A204.1 (cell line): Measurements from ENCODE around the gene SLC38A1.
"Not testable (repeated sequence)": the region's sequence is repeated elsewhere in the genome, so short reads cannot be mapped to it uniquely, and the experiment has no call there.

Source experiments
- FAIRE-seq: peaks from 2 replicates; lab custom pipeline; 2012; peaks lifted over from hg19 to GRCh38; lab: Jason Lieb, UNC

Gene SLC38A1

DNA sequence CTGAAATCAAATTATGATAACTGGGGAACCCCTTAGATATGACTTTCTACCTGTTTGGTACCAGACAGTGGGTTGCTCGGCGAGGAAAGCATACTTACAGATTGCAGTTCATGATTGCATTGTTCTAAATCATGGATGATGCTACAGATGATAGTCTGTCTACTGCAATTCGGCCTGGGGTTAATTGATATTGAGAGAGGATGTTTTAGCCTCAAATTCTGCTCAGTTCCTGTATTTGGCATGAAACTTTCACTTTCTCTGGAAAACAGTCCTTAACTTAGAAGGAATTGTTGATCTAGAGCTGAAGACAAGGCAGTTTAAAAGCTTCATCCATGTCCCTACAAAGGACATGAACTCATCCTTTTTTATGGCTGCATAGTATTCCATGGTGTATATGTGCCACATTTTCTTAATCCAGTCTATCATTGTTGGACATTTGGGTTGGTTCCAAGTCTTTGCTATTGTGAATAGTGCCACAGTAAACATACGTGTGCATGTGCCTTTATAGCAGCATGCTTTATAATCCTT, 106.2 kb downstream of the SLC38A1 start:
- FAIRE-seq, result not testable (repeated sequence)

DNA sequence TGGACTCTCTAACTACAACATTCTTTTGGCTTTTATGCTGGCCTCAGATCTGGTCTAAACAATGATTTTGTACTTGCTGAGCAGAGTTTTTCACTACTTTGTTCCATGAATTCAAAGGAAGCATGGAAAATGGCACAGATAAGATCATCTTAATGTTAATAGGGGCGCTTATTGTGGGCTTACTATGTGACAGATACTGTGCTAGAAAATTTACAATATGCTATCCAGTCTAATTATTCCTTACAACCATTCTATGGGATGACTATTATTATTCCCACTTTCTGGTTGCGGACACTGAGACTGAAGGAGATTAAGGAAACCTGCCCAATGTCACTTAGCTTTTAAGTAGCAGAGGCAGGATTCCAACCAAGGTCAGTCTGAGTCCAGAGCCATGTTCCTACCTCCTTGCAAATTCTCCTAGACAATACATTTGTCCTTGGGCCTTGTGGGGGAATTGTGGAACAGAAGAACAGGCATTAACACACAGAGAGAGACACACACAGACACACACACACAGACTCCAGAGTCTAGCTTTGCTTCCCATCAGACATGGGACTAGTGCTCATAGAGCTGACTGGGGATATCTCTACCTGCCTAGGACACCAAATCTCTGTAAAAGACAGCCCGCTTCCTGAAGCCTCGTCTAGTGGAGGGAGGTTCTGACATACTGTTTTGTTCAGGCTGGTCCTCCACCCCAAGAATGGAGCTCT, 107.7 kb downstream of the SLC38A1 start:
- FAIRE-seq, result no peak

DNA sequence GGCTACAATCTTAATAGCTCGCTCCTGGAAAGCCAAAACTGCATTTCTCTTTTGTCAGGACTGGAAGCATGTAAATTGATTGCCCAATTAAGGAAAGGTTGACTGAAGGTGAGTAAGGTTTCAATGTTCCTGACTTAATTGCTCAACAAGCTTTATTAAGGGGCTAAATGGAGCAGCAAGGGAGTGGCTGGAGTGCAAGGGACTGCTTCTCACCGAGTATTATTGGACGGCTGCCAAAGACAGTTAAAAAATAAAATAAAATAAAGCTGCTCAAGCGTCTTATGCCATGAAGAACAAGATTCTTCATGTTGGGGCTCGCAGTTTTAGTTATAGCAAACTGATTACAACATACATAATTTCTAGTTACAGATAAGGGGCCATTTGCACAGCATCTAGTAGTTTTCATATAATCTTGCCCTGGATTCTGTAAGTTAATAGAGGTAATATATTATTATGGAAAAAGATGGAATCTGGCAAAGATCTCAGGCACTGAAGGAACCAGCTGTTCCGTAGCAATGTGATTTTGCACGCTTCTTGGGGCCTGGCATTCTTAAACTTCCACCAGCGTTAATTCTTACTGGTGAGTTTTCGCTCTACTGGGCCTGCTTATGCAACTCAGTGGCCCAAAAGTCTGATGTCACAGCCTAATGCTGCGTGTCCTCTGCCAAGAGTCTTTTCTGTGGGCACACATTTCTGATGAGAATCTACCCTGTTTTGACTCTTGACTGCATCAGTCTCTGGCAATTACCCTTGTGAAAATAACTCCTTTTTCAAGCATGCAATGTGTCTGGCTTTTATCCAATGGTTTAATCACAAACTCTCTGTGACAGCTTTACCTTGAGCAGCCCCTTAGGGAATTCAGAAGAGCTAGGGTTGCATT, 108.5 kb downstream of the SLC38A1 start:
- no peak for FAIRE-seq

DNA sequence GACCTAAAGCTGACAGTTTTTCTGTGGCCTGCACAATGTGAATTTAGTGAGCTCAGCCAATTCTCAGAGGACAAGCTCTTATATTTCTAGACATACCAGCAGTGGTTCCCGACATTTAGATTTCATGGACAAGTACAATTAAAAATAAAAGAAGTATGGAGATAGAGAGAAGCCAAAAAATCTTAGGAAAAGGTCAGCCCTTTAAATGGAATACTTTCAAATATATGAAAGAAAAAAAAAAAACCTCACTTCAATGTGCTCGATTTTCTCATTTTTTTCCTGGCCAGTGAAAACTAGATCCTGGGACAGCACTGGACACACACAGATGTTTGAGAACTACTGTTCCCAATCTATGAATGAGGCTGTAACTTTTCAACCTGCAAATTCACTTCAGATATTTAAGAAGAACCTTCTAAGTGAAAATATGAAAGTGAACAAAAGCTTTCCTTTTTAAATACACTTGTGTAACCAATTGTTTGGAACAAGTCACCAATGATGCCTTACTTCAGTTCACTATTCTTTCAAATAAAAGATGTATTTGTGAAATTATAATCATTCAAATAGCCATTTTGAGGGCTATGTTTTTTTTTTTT, 109.4 kb downstream of the SLC38A1 start:
- no peak for FAIRE-seq

DNA sequence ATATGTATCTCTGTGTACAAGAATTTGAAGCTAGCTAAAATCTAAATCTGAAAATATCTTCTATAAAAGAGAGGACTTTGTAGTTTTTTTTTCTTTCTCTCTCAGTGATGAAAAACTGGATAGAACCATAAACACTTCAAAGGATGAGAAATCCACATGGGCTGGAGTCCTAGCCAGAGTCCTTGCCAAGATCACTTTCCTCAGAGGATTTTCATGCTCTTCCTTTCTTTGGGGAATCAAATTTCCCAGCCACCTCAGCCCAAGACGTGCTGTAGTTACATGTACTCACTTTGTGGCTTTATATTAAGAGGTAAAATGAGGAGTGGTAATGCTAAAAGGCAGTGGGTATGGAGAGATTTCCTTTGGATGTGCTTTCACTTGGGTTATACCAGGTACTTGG, 110.3 kb downstream of the SLC38A1 start:
- no peak for FAIRE-seq

DNA sequence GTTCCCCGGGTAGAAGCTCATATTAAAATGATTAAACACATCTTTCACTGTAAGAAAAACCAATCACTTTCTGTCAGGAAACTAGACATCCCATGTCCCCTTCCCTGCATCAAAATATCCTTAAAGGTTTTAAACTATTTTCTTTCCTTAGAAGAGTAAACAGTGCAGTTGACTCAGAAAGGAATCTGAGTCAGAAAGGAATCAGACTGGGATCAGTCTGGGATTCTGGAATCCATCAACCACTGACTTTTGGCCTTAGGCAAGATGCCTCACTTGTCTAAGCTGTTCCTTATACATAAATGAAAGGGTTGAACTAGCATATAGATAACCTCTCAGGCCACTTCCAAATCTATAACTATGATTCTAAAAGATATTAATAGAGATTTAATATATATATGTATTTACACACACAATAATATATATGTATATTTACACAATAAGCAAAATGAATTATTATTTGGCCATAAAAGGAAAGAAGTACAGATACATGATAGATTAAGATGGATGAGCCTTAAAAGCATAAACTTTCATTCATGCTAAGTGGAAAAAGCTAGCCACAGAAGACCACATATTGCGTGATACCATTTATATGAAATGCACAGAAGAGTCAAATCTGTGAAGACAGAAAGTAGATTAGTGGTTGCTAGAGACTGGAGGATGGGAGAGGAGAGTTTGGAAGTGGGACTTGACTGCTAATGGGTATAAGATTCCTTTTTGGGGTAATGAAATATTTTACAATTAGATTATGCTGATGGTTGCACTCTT, 114.4 kb downstream of the SLC38A1 start:
- no peak for FAIRE-seq

DNA sequence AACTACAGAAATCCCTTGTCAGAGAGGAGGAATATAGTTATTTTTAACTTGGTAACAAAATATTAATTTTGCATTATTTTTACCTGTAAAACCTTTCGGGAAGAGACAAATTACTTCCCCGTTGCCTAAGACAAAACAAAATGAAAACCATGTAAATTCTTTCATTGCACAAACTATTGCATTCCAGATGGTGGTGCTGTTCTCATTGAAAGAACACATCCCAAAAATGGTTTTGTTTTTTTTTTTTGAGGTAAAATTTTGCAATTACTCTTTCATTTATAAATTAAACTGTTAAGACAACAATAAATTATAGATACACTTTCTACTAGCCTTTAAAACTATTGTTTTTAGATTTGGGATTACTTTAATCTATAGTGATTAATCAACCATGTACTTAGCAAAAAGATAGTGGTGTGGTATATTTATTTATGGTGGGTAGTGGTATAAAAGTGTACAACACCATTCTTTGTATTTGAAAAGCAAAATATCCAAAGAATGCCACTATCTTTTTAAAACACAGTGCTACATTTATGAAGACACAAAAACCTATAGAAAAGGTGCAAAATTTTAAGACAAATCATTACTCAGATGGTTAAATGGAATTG, 115.5 kb downstream of the SLC38A1 start:
- FAIRE-seq, result peak; percentile 97

DNA sequence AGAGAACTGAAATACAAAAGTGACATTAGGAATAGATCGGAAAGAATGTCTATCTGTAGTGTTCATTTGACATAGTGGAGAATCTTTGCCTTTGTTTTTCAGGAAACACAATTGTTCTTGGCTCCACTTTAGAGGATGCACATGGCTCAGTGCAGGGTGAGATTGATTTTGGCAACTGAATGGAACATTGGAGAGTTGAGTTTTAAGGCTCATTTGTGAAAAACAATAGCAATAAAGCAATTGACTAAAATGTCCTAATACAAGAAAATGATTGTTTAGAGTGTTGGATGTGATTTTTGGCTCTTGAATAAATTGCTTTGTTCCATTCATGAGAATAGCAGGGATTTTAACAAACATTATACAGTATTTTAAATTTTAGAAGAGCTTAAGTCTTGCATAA, 116.4 kb downstream of the SLC38A1 start:
- no peak for FAIRE-seq

DNA sequence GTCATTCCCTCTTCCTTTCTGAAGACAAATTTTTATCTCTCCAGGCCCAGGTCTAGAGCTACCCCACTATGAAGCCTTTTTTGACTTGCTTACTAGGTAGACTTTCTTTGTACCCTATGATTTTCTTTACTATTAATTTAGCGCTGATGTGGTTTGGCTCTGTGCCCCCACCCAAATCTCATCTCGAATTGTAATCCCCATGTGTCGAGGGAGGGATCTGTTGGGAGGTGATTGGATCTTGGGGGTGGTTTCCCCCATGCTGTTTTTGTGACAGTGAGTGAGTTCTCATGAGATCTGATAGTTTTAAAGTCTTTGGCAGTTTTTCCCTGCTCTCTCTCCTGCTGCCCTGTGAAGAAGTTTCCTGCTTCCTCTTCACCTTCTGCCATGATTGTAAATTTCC, 118.1 kb downstream of the SLC38A1 start:
- no peak for FAIRE-seq

DNA sequence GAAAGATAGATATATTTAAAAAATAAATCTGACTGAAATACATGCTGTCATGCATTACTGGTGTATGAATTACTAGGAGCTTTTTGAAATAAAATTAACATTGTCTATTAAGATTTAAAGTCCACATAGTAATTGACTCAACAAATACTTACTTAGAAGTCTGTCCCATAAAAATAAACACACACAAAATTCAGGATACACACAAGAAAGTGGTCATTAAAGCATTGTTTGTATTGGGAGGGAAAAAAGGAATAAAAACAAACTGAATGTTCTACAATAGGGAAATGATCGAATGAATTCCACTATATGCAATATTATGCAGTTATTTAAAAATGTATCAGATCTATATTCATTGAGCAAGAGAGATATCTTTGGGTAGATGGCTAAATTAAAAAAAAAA, 118.9 kb downstream of the SLC38A1 start:
- FAIRE-seq, result peak; percentile 48

DNA sequence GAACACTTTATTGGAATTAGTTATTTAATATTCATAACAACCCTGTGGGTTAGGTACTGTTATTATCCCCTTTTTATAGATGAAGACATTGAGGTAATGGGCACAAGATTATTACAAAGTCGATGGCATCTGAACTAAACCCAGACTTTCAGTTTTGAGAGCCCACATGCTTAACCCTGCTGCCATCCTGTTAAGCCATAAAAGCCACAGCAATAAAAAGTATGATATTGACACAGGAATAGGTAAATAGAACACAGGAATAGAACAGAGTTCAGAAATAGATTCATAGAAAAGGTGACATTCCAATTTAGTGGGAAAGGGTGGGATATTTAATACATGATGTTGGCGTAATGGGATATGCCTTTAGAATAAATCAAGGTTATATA, 119.8 kb downstream of the SLC38A1 start:
- no peak for FAIRE-seq

DNA sequence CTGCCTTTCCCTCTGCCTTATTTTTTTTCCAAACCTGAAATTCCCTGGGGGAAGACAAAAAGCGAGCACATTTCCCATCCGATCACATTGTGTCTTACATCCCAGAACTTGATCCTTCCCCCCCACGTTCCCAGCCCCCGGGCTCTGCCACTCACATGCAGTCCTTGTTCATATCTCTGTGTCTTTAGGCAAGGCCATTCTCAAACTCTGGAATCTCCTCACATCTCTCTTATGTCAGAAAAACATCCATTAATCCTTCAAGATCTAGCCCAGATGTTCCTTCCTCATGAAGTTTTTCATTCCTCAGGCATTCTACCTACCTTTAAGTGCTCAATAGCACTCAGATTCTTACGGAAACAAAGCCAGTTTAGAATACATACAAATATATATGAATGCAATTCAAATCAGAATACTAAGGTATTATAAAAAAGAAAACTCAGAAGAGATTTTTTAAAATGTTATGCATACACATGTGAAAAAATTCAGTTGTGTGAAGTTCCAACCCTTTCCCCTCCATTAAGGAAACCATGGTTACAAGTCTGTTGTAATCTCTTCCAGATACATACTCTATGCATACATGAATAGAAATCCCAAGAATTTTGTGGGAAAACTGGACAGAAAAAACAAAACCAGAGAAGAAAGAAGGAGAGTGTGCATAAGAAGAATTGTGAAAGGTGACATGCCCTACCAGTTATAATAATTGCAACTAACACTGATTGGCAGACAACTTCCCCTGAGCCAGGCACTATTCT, 120.3 kb downstream of the SLC38A1 start:
- no peak for FAIRE-seq

DNA sequence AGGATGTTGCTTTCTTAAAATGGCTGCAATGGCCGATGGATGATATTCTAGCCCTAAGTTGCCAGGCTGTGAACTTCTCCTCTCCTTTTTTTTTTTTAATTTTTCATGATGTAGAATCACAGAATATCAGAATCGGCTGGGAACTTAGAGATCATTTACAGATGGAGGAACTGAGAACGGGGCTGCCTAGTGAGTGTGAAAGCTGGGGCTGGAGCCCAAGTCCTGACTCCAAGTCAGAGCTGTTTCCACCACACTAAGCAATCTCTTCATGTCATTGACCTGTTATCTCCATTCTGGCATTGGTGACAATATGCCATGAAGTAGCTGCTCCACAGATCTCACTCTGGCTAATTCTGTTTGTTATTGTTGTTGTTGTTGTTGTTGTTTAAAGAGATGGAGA, 121.7 kb downstream of the SLC38A1 start:
- FAIRE-seq, result no peak

DNA sequence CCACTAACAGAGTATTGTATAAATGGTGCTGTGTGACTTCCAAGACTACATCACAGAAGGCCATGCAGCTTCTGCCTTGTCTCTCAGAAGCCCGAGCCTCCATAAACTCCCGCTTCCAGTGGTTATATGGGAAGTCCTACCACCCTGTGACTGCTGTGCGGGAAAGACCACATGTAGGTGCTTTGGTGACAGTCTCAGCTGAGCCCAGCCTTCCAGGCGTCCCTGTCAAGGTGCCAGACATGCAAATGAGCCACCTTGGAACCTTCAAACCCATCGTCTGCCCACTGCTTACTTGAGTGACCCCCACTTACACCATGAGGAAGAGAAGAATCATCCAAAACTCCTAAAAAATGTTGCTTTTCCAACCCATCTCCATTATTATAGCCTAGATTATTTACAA, 123.0 kb downstream of the SLC38A1 start:
- no peak for FAIRE-seq

DNA sequence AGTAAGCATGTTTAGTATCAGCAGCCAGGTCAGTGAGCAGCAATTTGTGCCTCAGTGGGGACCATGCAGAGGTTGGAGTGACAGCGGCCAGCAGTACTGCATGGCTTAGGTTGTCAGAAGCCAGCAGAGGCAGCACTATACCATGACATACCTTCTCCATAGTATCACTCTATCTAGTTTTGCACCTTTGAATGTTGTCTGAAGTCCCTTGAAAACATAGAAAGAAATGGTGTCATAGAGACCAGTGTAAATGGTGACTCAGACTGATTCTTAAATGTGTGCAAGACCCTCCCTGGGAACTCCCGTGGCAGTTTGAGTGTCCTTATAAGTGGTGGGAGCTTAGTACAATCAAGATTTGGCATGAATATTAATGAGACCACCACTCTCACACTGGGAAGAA, 124.4 kb downstream of the SLC38A1 start:
- FAIRE-seq, result no peak

DNA sequence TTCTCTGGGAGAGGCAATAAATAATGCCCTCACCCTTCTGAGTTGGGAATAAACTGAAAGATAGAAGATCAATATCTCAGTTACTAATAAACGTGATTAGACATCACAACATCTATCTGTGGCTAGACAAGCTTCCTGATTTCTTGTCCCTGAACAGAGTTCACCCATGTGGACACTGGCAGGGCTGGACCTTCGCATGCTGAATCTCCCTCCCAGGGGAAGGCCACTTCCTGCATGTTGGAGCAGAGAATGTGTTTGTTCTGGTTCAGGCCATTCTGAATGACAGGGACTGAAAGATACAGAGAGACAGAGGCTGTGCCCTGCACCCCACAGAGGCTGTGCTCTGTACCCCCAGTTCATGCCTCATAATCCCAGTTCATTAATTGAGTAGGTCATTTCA, 132.6 kb downstream of the SLC38A1 start:
- no peak for FAIRE-seq

DNA sequence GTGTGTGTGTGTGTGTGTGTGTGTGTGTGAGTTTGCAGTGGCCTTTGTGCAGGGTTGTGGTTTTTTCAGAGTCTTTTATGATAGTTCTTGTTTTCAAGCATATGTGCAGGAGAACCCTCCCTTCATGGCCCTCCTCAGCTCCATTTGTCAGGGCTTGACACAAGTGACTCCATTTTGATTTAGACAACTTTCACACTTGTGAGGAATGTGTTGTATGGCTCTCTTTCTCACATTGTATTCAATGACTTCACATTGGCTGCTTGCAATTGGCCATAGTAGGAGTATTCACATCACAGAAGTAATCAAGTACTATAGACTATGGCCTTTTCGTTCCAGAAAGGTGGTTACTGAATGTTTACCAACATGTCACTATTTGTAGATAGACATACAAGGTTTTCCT, 133.1 kb downstream of the SLC38A1 start:
- no peak for FAIRE-seq

DNA sequence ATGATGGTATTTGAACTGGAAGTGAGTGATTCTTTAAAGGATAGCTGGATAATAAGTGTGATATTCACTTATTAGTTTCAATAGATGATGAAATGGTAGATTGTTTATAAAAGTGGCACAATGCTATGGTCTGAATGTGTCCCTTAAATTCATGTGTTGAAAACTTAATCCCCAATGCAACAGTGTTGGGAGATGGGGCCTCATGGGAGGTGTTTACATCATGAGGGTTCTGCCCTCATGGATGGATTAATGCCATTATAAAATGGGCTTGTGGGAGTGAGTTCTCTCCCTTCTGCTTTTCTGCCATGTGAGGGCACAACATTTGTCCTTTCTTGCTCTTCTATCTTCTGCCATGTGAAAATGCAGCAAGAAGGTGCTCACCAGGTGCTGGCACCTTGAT, 134.0 kb downstream of the SLC38A1 start:
- no peak for FAIRE-seq

DNA sequence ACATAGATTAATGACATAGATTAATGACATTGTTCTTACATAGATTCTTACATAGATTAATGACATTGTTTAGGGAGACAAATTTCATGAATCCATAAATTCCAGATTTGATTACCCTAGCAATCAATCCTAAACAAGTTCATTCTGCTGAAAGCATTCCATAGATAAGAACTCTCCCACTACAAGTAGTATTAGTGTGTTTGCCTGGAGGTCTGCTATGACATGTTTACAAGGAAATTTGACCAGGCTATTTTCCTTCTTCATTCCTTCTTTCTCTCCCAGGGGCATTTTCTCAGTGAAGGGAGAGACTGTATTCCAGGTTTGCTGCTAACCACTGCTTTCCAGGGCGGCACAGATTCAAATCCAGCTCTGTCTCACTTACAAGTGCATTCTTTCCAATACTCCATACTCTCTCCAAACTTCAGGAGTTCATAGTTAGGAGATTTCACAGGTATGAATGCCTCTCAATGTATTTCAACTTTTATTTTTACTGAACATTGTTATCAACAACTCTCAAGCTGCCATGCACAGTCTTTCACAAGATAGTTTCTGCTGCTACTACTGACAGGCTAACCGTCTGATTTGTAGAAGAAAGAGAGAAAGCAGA, 134.5 kb downstream of the SLC38A1 start:
- no peak for FAIRE-seq

DNA sequence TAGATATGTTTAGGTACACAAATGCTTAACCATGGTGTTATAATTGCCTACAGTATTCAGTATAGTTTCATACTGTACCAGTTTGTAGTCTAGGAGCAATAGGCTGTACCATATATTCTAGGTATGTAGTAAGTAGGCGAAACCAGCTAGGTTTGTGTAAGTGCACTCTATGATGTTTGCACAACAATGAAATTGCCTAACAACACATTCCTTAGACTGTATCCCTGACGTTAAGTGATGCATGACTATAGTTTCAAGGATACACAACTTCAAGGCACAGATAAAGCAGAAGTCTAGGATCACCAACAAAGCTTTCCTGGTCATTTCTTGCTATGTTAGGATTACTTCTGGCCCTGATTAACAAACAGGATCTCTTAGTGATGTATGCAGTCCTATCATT, 135.1 kb downstream of the SLC38A1 start:
- no peak for FAIRE-seq
